Colonic mucosa (tissue), 4 donors: ENCODE results near the gene SEMA3E. TPM values are rescaled to one million over a fixed set of nuclear protein-coding genes. Genes with fewer than 3 reads are reported as not detected.

ENCODE experiments used
- DNase-seq: peaks from one replicate; pipeline ENCODE4 v3.0.0-alpha.2; 2020
- H3K27ac ChIP-seq: fragments of 200-600 bp; one replicate; pipeline ENCODE4 v1.8.0; 2021
- H3K27me3 ChIP-seq: fragments of 200-600 bp; one replicate; pipeline ENCODE4 v1.8.0; 2021
- H3K36me3 ChIP-seq: fragments of 200-600 bp; one replicate; pipeline ENCODE4 v1.8.0; 2021
- H3K4me1 ChIP-seq: fragments of 200-600 bp; one replicate; pipeline ENCODE4 v1.8.0; 2021; ENCODE audit warnings: mild to moderate bottlenecking
- H3K4me3 ChIP-seq: fragments of 200-600 bp; one replicate; pipeline ENCODE4 v1.8.0; 2021
- H3K9ac ChIP-seq, 2 donors: one replicate each; pipeline ENCODE4 v1.7.0; 2013; ENCODE audit warnings: control low read depth in 2 of 2, low read depth in 2 of 2, low read length in 2 of 2
- H3K9me3 ChIP-seq: fragments of 200-600 bp; one replicate; pipeline ENCODE4 v1.8.0; 2021
- CTCF ChIP-seq: fragments of 200-600 bp; IDR thresholded peaks from one replicate; pipeline ENCODE4 v1.8.0; 2022; ENCODE audit warnings: antibody characterized with exemption, mild to moderate bottlenecking
- intact Hi-C: fragments of 100-400 bp; cut with DNase I; formaldehyde crosslinking; loops from one replicate; pipeline ENCODE4 v1.14.1; 2022
- total RNA-seq, 2 donors: library from RNA; stranded (reverse); fragmentation: NEBNext Ultra II Directional in 1 of 2; extraction: Animal tissue kit (Norgen Biotek cat#: 25700) in 1 of 2; gene quantifications; one replicate each; pipeline ENCODE4 v1.2.1, GENCODE V29; 2021
- donor health status: healthy.
- donor health status: DM: no; HTN: no; CAD: no.
- donor health status: DM: no; HTN: no; CAD: no.

SEMA3E gene
- total RNA-seq, 2 donors from 2014 or later: 1.2 to 2.3 TPM

DNA sequence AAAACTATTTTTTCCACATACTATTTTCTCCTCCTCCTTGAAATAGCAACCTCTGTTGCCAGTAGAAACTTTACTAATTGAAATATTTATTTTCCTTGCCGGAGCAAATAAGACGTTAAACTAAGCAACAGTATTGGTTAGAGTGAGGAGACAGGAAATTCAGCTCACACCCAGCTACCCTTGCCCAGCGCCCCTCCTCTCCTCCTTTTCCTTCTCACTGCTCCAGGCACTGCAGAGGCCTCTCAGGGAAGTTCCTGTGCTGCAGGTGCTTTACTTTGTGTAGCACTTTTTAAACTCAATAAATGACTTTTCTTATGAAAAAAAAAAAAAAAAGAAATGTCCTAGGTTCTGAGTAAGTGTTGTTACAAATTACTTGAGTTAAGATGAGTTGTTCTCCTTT, 134.0 kb downstream of the SEMA3E start:
- Histone ChIP-seq H3K9me3 (no peaks in the 10 kb centered on the region), H3K36me3 (no peaks in the 10 kb centered on the region), H3K9ac (no peak overlapping the region), H3K4me3 (no peak overlapping the region), H3K27me3 (no peaks in the 10 kb centered on the region), H3K4me1 (no peaks in the 10 kb centered on the region), H3K27ac (no peak overlapping the region)
- no peak for DNase-seq
- TF ChIP-seq CTCF: no peak
- intact Hi-C loops: no loop called here

- Histone ChIP-seq H3K4me3 (no peak overlapping the region), H3K27ac (no peak overlapping the region), H3K4me1 (no peaks in the 10 kb centered on the region), H3K36me3 (no peaks in the 10 kb centered on the region), H3K9ac (no peak overlapping the region), H3K9me3 (no peaks in the 10 kb centered on the region), H3K27me3 (no peaks in the 10 kb centered on the region)
- no peak for TF ChIP-seq CTCF
- intact Hi-C loops: no loop called here
- no peak for DNase-seq
Observed at GRCh38 chr7:83509255-83510021, 139.5 kb downstream of the SEMA3E start.

GRCh38 chr7:83504330-83504729, 144.6 kb downstream of the SEMA3E start:
- intact Hi-C loops: no loop called here
- no peak for TF ChIP-seq CTCF
- Histone ChIP-seq H3K4me3 (no peak overlapping the region), H3K27ac (no peak overlapping the region), H3K9me3 (no peaks in the 10 kb centered on the region), H3K27me3 (no peaks in the 10 kb centered on the region), H3K36me3 (no peaks in the 10 kb centered on the region), H3K9ac (no peak overlapping the region), H3K4me1 (no peaks in the 10 kb centered on the region)
- DNase-seq: no peak

DNA sequence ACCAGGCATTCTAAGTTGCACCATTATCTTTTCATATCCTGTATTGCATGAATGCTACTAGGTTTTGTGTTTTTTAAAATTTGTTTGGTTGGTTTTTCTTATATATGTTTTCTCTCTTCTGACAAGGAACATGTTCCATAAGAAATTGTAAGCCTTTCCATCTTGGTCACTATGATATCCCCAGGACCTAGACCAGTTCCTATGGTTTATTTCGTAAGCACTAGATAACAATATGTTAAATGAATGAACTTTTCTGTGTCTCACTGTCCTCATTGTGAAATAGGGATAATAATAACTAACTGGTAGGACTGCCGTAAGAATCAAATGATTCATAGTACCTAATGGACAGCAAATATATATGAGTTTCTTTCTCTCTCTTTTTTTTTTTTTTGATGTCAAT, 146.3 kb downstream of the SEMA3E start:
- Histone ChIP-seq H3K9ac (no peak overlapping the region), H3K27ac (no peak overlapping the region), H3K4me3 (no peak overlapping the region), H3K27me3 (no peaks in the 10 kb centered on the region), H3K9me3 (no peaks in the 10 kb centered on the region), H3K4me1 (no peaks in the 10 kb centered on the region), H3K36me3 (no peaks in the 10 kb centered on the region)
- intact Hi-C loops: no loop called here
- TF ChIP-seq CTCF: no peak
- DNase-seq: no peak

GRCh38 chr7:83494683-83495082, 154.3 kb downstream of the SEMA3E start:
- TF ChIP-seq CTCF: no peak
- intact Hi-C loops: no loop called here
- DNase-seq: no peak

More at GRCh38 chr7:83494683-83495082, 154.3 kb downstream of the SEMA3E start:
- no peak overlapping the region for H3K4me3 ChIP-seq
- H3K27me3 ChIP-seq: no peaks in the 10 kb centered on the region
- no peak overlapping the region for H3K9ac ChIP-seq
- H3K4me1 ChIP-seq: no peaks in the 10 kb centered on the region
- no peaks in the 10 kb centered on the region for H3K36me3 ChIP-seq
- no peak overlapping the region for H3K27ac ChIP-seq
- no peaks in the 10 kb centered on the region for H3K9me3 ChIP-seq
